Hair follicular keratinocyte (primary cell): ENCODE results near the gene NHERF2. TPM values are rescaled to one million over a fixed set of nuclear protein-coding genes. Genes with fewer than 3 reads are reported as not detected.

Experiments used
- total RNA-seq: library from RNA; depleted of rRNA; stranded (reverse); fragments of >200 nt; gene quantifications from 2 replicates; pipeline ENCODE4 v1.2.3, GENCODE V29; 2015

The NHERF2 gene
- total RNA-seq: 7.6 and 7.9 TPM in 2 replicates

GRCh38 chr16:2026461-2027023, at the start of gene NHERF2:
Gene NHERF2 (plus strand): TSS chr16:2026902. CDS start chr16:2027006, 104 bp downstream.

GRCh38 chr16:1981398-1981836, 45.3 kb upstream of the NHERF2 start, which contains the start of gene NOXO1:
Gene NOXO1 (minus strand): TSS chr16:1981469. CDS start chr16:1981179, 290 bp downstream.

DNA sequence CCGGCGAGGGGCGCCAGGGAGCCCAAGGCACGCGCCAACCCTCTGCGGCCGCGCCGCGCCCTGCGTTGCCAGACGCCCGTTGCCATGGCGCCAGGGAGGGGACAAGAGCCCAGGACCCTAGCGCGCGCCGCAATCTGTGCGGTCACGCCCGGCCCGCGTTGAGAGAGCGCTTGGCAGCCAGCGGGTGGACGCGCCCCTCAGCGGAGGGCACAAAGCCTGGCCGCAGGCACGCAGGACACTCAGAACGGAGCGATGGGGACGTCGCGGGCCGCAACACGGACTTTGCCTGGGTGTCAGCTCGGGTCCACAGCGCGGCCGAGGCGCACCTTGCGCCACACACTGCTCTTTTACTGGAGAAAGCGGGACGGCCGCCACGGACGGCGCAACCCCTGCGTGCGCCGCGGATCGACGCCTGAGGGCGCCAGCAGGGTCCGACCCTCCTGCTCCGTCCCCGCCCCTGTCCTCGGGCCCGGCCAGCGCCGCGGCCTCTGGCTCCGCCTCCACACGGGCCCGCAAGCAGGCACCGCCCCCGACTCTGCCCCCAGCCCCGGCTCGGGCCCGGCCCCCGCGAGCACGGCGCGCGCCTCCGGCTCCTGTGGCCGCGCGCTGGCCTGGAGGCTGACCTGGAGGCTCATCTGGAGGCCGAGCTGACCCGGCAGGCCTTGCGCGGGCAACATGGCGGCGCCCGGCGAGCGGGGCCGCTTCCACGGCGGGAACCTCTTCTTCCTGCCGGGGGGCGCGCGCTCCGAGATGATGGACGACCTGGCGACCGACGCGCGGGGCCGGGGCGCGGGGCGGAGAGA, 43.0 kb upstream of the NHERF2 start, which contains the start of gene GFER:
GFER (plus strand) TSS at position 650 of the 803 bp plus-strand sequence; CDS start at position 676, 26 bp downstream.

GRCh38 chr16:1989209-1990100, 37.2 kb upstream of the NHERF2 start, which contains the start of gene SYNGR3:
Gene SYNGR3 (plus strand): TSS chr16:1989970. CDS start chr16:1990103, 133 bp downstream.

GRCh38 chr16:2009791-2010510, 16.8 kb upstream of the NHERF2 start, which contains the start of gene ZNF598:
Gene ZNF598 (minus strand): TSS chr16:2009821.

DNA sequence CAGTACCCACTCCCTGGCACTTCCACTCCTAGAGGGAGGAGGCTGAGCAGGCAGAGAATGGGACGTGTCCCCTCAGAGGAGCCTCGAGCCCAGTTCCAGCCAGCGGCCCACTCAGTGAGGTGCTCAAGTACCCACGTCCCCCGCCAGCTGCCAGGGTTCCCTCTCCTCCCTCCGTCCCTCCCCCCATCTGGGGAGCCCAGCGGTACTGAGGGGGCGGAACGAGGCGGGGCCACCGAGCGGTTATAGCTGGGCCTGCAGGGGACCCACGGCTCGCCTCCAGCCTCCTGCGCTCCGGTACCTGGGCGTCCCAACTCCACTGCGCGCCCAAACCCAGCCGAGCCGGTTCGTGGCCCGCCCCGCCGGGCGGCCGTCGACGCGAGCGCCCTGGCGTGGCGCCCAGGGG, 7.2 kb upstream of the NHERF2 start, which contains the start of gene NPW:
NPW (plus strand) TSS at position 268 of the 403 bp plus-strand sequence.

GRCh38 chr16:2047330-2048115, 20.8 kb downstream of the NHERF2 start, which contains the start of the genes NTHL1 and TSC2:
Gene NTHL1 (minus strand): TSS chr16:2047834. CDS start chr16:2047823, 11 bp downstream.
Gene TSC2 (plus strand): TSS chr16:2047985. CDS start chr16:2048616, 631 bp downstream.

Other genes starting within 250 kb of the NHERF2 start
- gene SPSB3, start 244.3 kb upstream of the NHERF2 start, total RNA-seq: 29.6 and 50.4 TPM in 2 replicates
- gene NUBP2, start 243.9 kb upstream of the NHERF2 start, total RNA-seq: 95.2 and 178 TPM in 2 replicates
- not detected in 2 replicates for gene IGFALS, start 233.2 kb upstream of the NHERF2 start, total RNA-seq
- gene HAGH, start 200.1 kb upstream of the NHERF2 start, total RNA-seq: 59.8 and 73.5 TPM in 2 replicates
- gene FAHD1, start 199.7 kb upstream of the NHERF2 start, total RNA-seq: 32.2 and 34.9 TPM in 2 replicates
- 0.08 TPM in 1 of 2 replicates, not detected in the other for gene MEIOB, start 154.7 kb upstream of the NHERF2 start, total RNA-seq
- not detected in 2 replicates for gene HS3ST6, start 108.5 kb upstream of the NHERF2 start, total RNA-seq
- 6.3 and 6.4 TPM in 2 replicates for gene MSRB1, start 83.7 kb upstream of the NHERF2 start, total RNA-seq
- gene RPL3L, start 72.2 kb upstream of the NHERF2 start, total RNA-seq: 0.55 TPM in 1 of 2 replicates, not detected in the other
- 168 and 283 TPM in 2 replicates for gene NDUFB10, start 67.4 kb upstream of the NHERF2 start, total RNA-seq
- 4,608 and 4,861 TPM in 2 replicates for gene RPS2, start 62.1 kb upstream of the NHERF2 start, total RNA-seq
- 0.16 TPM in 1 of 2 replicates, not detected in the other for gene RNF151, start 60.0 kb upstream of the NHERF2 start, total RNA-seq
- 85.0 and 114 TPM in 2 replicates for gene TBL3, start 54.8 kb upstream of the NHERF2 start, total RNA-seq
- 1.2 and 2.1 TPM in 2 replicates for gene NOXO1, start 45.4 kb upstream of the NHERF2 start, total RNA-seq
- gene GFER, start 42.7 kb upstream of the NHERF2 start, total RNA-seq: 21.3 and 23.3 TPM in 2 replicates
- 0.68 and 5.4 TPM in 2 replicates for gene SYNGR3, start 36.9 kb upstream of the NHERF2 start, total RNA-seq
- 62.8 and 87.5 TPM in 2 replicates for gene ZNF598, start 17.1 kb upstream of the NHERF2 start, total RNA-seq
- 0.68 TPM in 1 of 2 replicates, not detected in the other for gene NPW, start 7.1 kb upstream of the NHERF2 start, total RNA-seq
- 23.2 and 40.5 TPM in 2 replicates for gene NTHL1, start 20.9 kb downstream of the NHERF2 start, total RNA-seq
- 22.3 and 23.4 TPM in 2 replicates for gene TSC2, start 21.1 kb downstream of the NHERF2 start, total RNA-seq
- gene PKD1, start 109.0 kb downstream of the NHERF2 start, total RNA-seq: 44.1 and 44.7 TPM in 2 replicates
- gene RAB26, start 121.7 kb downstream of the NHERF2 start, total RNA-seq: not detected in 2 replicates
- 70.1 and 85.1 TPM in 2 replicates for gene TRAF7, start 128.9 kb downstream of the NHERF2 start, total RNA-seq
- gene CASKIN1, start 169.7 kb downstream of the NHERF2 start, total RNA-seq: under 0.01 and 0.16 TPM in 2 replicates
- gene MLST8, start 178.6 kb downstream of the NHERF2 start, total RNA-seq: 94.2 and 110 TPM in 2 replicates
- gene BRICD5, start 184.0 kb downstream of the NHERF2 start, total RNA-seq: 0.55 and 2.0 TPM in 2 replicates
- 18.6 and 24.5 TPM in 2 replicates for gene PGP, start 187.9 kb downstream of the NHERF2 start, total RNA-seq
- 24.7 and 29.4 TPM in 2 replicates for gene E4F1, start 196.7 kb downstream of the NHERF2 start, total RNA-seq
- gene DNASE1L2, start 209.5 kb downstream of the NHERF2 start, total RNA-seq: 0.78 TPM in 1 of 2 replicates, not detected in the other
- gene ECI1, start 224.7 kb downstream of the NHERF2 start, total RNA-seq: 58.9 and 66.1 TPM in 2 replicates
- gene RNPS1, start 241.2 kb downstream of the NHERF2 start, total RNA-seq: 162 and 206 TPM in 2 replicates